ENCODE data around the gene FPGS.

FPGS gene

DNA sequence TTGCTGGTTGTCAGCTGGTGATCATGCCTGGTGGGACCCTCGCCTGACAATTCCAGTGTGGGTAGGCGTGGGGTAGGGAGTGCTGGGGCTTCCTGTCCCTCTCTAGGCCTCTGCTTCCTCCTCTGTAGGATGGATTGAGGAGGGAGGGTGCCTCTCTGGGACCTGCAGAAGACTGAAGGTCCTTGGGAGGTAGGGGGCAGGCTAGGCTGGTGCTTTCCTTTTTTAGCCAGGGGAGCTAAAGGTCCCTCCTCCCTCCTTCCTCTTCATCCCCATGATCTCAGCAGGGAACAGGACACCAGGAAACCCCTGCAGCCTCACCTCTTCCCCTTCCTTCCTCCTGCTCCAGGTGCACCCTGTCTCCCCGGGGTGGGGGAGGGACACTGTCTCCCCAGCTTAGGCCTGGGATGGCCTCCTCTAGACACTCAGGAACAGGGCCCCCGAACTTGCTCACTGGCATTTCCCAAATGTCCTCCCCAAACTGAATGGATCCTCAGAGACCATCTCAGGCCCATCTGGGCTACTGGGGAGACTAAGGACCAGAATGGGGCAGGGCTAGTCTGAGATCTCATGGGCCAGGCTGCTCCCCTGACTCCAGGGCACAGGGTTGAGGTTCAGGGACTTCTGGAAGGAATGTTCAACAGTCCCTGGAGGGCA, 32.6 kb upstream of the FPGS start:
- TF ChIP-seq FOXP2 (optimal IDR thresholded peaks at IDR 0.05; ENCODE audit: borderline replicate concordance, extremely low read depth, extremely low read length, insufficient read depth) (no peak), REST (IDR thresholded peaks at IDR 0.05; ENCODE audit: insufficient read depth in 1 of 2, low read depth in 2 of 2, low read length in 2 of 2) (no peak), TAF1 (IDR thresholded peaks at IDR 0.05; ENCODE audit: borderline replicate concordance, insufficient read depth, low read length) (no peak), SIN3A (IDR thresholded peaks at IDR 0.05; ENCODE audit: borderline replicate concordance, insufficient read depth, low read length) (no peak), POLR2AphosphoS5 (IDR thresholded peaks at IDR 0.05; ENCODE audit: low read depth, low read length) (no peak)

GRCh38 chr9:127770583-127770904, 32.1 kb upstream of the FPGS start:
- TF ChIP-seq SIN3A (IDR thresholded peaks at IDR 0.05; ENCODE audit: borderline replicate concordance, insufficient read depth, low read length) (no peak), POLR2AphosphoS5 (IDR thresholded peaks at IDR 0.05; ENCODE audit: low read depth, low read length) (no peak), REST (IDR thresholded peaks at IDR 0.05; ENCODE audit: insufficient read depth in 1 of 2, low read depth in 2 of 2, low read length in 2 of 2) (no peak), TAF1 (IDR thresholded peaks at IDR 0.05; ENCODE audit: borderline replicate concordance, insufficient read depth, low read length) (no peak), FOXP2 (optimal IDR thresholded peaks at IDR 0.05; ENCODE audit: borderline replicate concordance, extremely low read depth, extremely low read length, insufficient read depth) (no peak)

- TF ChIP-seq SIN3A (IDR thresholded peaks at IDR 0.05; ENCODE audit: borderline replicate concordance, insufficient read depth, low read length) (no peak), TAF1 (IDR thresholded peaks at IDR 0.05; ENCODE audit: borderline replicate concordance, insufficient read depth, low read length) (no peak), FOXP2 (optimal IDR thresholded peaks at IDR 0.05; ENCODE audit: borderline replicate concordance, extremely low read depth, extremely low read length, insufficient read depth) (no peak), REST (IDR thresholded peaks at IDR 0.05; ENCODE audit: insufficient read depth in 1 of 2, low read depth in 2 of 2, low read length in 2 of 2) (no peak), POLR2AphosphoS5 (IDR thresholded peaks at IDR 0.05; ENCODE audit: low read depth, low read length) (no peak)
Observed at GRCh38 chr9:127770905-127771569, 31.6 kb upstream of the FPGS start.

- TF ChIP-seq TAF1 (IDR thresholded peaks at IDR 0.05; ENCODE audit: borderline replicate concordance, insufficient read depth, low read length) = no peak
- no peak for TF ChIP-seq REST (IDR thresholded peaks at IDR 0.05; ENCODE audit: insufficient read depth in 1 of 2, low read depth in 2 of 2, low read length in 2 of 2)
- no peak for TF ChIP-seq SIN3A (IDR thresholded peaks at IDR 0.05; ENCODE audit: borderline replicate concordance, insufficient read depth, low read length)
- no peak for TF ChIP-seq FOXP2 (optimal IDR thresholded peaks at IDR 0.05; ENCODE audit: borderline replicate concordance, extremely low read depth, extremely low read length, insufficient read depth)
- TF ChIP-seq POLR2AphosphoS5 (IDR thresholded peaks at IDR 0.05; ENCODE audit: low read depth, low read length) = no peak
Observed at GRCh38 chr9:127771570-127772189, 31.0 kb upstream of the FPGS start.
